Endothelial cell of umbilical vein (primary cell): Measurements from ENCODE around the gene TOX2. TPM values are rescaled to one million over a fixed set of nuclear protein-coding genes. Genes with fewer than 3 reads are reported as not detected.

Experiments used
- BruUV-seq: library from RNA; stranded (reverse); fragments of 400-500 nt; replicated peaks from 2 replicates; lab custom pipeline; 2021; lab: Mats Ljungman, UMichigan
- CTCF ChIA-PET: fragments of 300-600, 350-600 bp; sonication (Branson Sonifier 250); formaldehyde crosslinking; loops from one replicate; lab custom pipeline; 2021; ENCODE audit warnings: antibody characterized with exemption, inconsistent platforms; lab: Charles Lee
- POLR2A ChIA-PET: fragments of 300-600, 350-600 bp; sonication (Branson Sonifier 250); formaldehyde crosslinking; loops from one replicate; lab custom pipeline; 2021; ENCODE audit warnings: antibody characterized with exemption, inconsistent platforms; lab: Charles Lee
- DNase-seq: peaks from one replicate; pipeline ENCODE4 v3.0.0-alpha.2; 2011; ENCODE audit warnings: low read depth, low spot score
- FAIRE-seq: peaks from 2 replicates; lab custom pipeline; 2011; peaks lifted over from hg19 to GRCh38; lab: Jason Lieb, UNC
- H2AFZ ChIP-seq: 2 replicates; pipeline ENCODE4 v1.6.0; 2012; ENCODE audit warnings: low read depth, low read length, control low read depth, inconsistent platforms
- H3K27ac ChIP-seq: 2 replicates; pipeline ENCODE4 v1.5.1; 2011; ENCODE audit warnings: low read depth, mild to moderate bottlenecking, control low read depth, low read length, moderate library complexity; ENCODE audit not compliant: insufficient read depth
- H3K27me3 ChIP-seq, 2 experiments: 2 replicates each; pipeline versions ENCODE4 v1.6.0 to v1.6.1; 2011; ENCODE audit warnings: low read length in 2 of 2, mixed read lengths in 1 of 2; ENCODE audit not compliant: control insufficient read depth in 2 of 2, insufficient read depth in 2 of 2
- H3K36me3 ChIP-seq, 2 experiments: 2 replicates in 1 of 2; 3 replicates in 1 of 2; pipeline ENCODE4 v1.5.1; 2011; ENCODE audit warnings: low read length in 2 of 2, mild to moderate bottlenecking in 1 of 2, moderate library complexity in 1 of 2; ENCODE audit not compliant: control insufficient read depth in 2 of 2, insufficient read depth in 2 of 2; ENCODE audit errors: extremely low read depth in 1 of 2
- H3K4me1 ChIP-seq: 3 replicates; pipeline ENCODE4 v1.5.1; 2011; ENCODE audit warnings: mild to moderate bottlenecking, low read length; ENCODE audit not compliant: control insufficient read depth, insufficient read depth; ENCODE audit errors: extremely low read depth
- H3K4me2 ChIP-seq: 2 replicates; pipeline ENCODE4 v1.6.1; 2011; ENCODE audit warnings: low read length, control low read depth, mixed read lengths; ENCODE audit not compliant: insufficient read depth
- H3K4me3 ChIP-seq, 3 experiments: fragments of 200-600 bp in 1 of 3; sonication (generic), shearing (Covaris generic) in 1 of 3; replicated peaks in 1 of 3; 2 replicates each; pipeline ENCODE4 v1.5.1; 2011 to 2016; ENCODE audit warnings: control low read depth in 3 of 3, low read length in 3 of 3, mild to moderate bottlenecking in 2 of 3, inconsistent platforms in 1 of 3, low read depth in 1 of 3, moderate library complexity in 1 of 3; ENCODE audit not compliant: insufficient read depth in 1 of 3
- H3K79me2 ChIP-seq: 2 replicates; pipeline ENCODE4 v1.6.0; 2012; ENCODE audit warnings: low read length, inconsistent platforms; ENCODE audit not compliant: control insufficient read depth, insufficient read depth
- H3K9ac ChIP-seq: replicated peaks from 2 replicates; pipeline ENCODE3; 2011; ENCODE audit warnings: low read length, control low read depth; ENCODE audit not compliant: insufficient read depth; ENCODE audit errors: extremely low read depth
- H3K9me1 ChIP-seq: replicated peaks from 3 replicates; pipeline ENCODE4 v1.6.0; 2011; ENCODE audit warnings: mild to moderate bottlenecking, low read length; ENCODE audit not compliant: control insufficient read depth, insufficient read depth; ENCODE audit errors: extremely low read depth
- H3K9me3 ChIP-seq: replicated peaks from 2 replicates; pipeline ENCODE4 v1.5.1; 2012; ENCODE audit warnings: low read length, inconsistent platforms; ENCODE audit not compliant: control insufficient read depth, insufficient read depth
- H4K20me1 ChIP-seq: replicated peaks from 2 replicates; pipeline ENCODE3; 2011; ENCODE audit warnings: mild to moderate bottlenecking, low read length; ENCODE audit not compliant: control insufficient read depth, insufficient read depth; ENCODE audit errors: extremely low read depth
- CTCF ChIP-seq, 2 donors: IDR thresholded peaks; 1 replicate in 1 of 2; 2 replicates in 1 of 2; pipeline ENCODE4 v1.5.1; 2011; ENCODE audit warnings: low read length in 2 of 2, mild to moderate bottlenecking in 2 of 2, moderate library complexity in 2 of 2, control low read depth in 1 of 2, inconsistent platforms in 1 of 2, low read depth in 1 of 2; ENCODE audit not compliant: insufficient read depth in 1 of 2; ENCODE audit errors: extremely low read depth in 1 of 2
- EZH2 ChIP-seq: IDR thresholded peaks from 2 replicates; pipeline ENCODE4 v1.6.1; 2012; ENCODE audit warnings: borderline replicate concordance, low read depth, mild to moderate bottlenecking, moderate library complexity, low read length, inconsistent platforms; ENCODE audit not compliant: severe bottlenecking
- JUN ChIP-seq: IDR thresholded peaks from 2 replicates; pipeline ENCODE4 v1.6.1; 2011; ENCODE audit warnings: borderline replicate concordance, low read depth; ENCODE audit not compliant: insufficient read length, insufficient read depth
- POLR2AphosphoS5 ChIP-seq: IDR thresholded peaks from 2 replicates; pipeline ENCODE4 v1.6.1; 2012; ENCODE audit warnings: low read depth, mild to moderate bottlenecking, control low read depth, low read length, moderate library complexity; ENCODE audit not compliant: insufficient read depth
- dilution Hi-C: fragments of 300-500 bp; cut with MboI; formaldehyde crosslinking; loops from one replicate; pipeline ENCODE4 v1.15.0; 2019; ENCODE audit warnings: low sequenced_read_pairs; ENCODE audit not compliant: extremely low pct_ligation_motif_present
- intact Hi-C: fragments of 100-400 bp; cut with micrococcal nuclease; formaldehyde crosslinking; loops from one replicate; pipeline ENCODE4 v1.10.0; 2022
- polyA plus RNA-seq, 4 experiments: library from polyadenylated mRNA; depleted of rRNA in 3 of 4; stranded (reverse) in 3 of 4; unstranded in 1 of 4; fragments of >200 nt; gene quantifications; 2 replicates each; pipeline versions ENCODE4 v1.2.1 to v1.2.3, GENCODE V29; 2011 to 2012; ENCODE audit warnings: missing spikeins in 1 of 4
- total RNA-seq: library from RNA; stranded (reverse); gene quantifications from 2 replicates; pipeline ENCODE4 v1.2.3, GENCODE V29; 2021

The TOX2 gene
- total and polyA plus RNA-seq, 2 donors (not counting 3 experiments of a cell fraction or from before 2014, with no cell fraction given), result 7.0 to 18.6 TPM

- no peak overlapping the region for H2AFZ ChIP-seq
- H3K4me1 ChIP-seq, result no peaks in the 10 kb centered on the region
- no peaks in the 10 kb centered on the region for H3K9me1 ChIP-seq
- no peaks in the 10 kb centered on the region for H3K36me3 ChIP-seq
- no peaks in the 10 kb centered on the region for H3K27me3 ChIP-seq
- TF ChIP-seq CTCF (IDR thresholded peaks at IDR 0.05; ENCODE audit: extremely low read depth in 1 of 2, insufficient read depth in 1 of 2, low read depth in 1 of 2, low read length in 2 of 2) (peak; percentile 43 to 68), POLR2AphosphoS5 (no peak), JUN (no peak), EZH2 (no peak)
- no TSS peak for BruUV-seq
- H3K9me3 ChIP-seq, result no peaks in the 10 kb centered on the region
- FAIRE-seq, result peak; percentile 68
- H4K20me1 ChIP-seq, result no peaks in the 10 kb centered on the region
- H3K9ac ChIP-seq, result no peak overlapping the region
- H3K27ac ChIP-seq, result no peak overlapping the region
- H3K4me3 ChIP-seq, result no peak overlapping the region
- intact Hi-C loops (loop anchor here (1.0 to 2.0 kb wide), 2 partner anchors 24 to 37 kb away; no protein-coding TSS in a partner anchor), dilution Hi-C loops (no loop called here)
- H3K79me2 ChIP-seq, result no peaks in the 10 kb centered on the region
- peak; percentile 26 for DNase-seq
- H3K4me2 ChIP-seq, result no peak overlapping the region
- POLR2A ChIA-PET, result no interaction called here
- CTCF ChIA-PET, result interaction anchor here (0.6 to 4.5 kb wide), 6 partner anchors 24 to 134 kb away, joined by 3 to 34 read pairs (median 4); no protein-coding TSS in a partner anchor
These were observed 141.5 kb downstream of the TOX2 start for GRCh38 chr20:44056010-44056698.
